ENCODE results near the gene WDR93.

Gene WDR93

DNA sequence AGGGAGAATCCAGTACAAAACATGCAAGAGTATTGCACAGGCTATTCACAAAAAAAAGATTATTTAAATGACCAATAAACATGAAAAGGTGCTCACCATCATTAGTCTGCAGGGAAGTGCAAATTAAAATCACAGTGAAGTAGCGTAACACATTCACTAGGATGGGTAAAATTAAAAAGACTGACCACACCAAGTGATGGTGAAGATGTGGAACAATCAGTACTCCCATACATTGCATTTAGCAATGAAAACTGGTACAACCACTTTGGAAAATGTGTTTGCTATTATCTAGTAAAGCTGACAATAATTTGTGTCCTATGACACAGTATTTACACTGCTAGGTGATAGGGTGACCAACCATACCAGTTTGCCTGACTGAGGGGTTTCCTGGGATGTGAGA, 34.0 kb downstream of the WDR93 start:
- DNase-seq (ENCODE audit: low spot score) = no peak
- TF ChIP-seq, protein P1, sequence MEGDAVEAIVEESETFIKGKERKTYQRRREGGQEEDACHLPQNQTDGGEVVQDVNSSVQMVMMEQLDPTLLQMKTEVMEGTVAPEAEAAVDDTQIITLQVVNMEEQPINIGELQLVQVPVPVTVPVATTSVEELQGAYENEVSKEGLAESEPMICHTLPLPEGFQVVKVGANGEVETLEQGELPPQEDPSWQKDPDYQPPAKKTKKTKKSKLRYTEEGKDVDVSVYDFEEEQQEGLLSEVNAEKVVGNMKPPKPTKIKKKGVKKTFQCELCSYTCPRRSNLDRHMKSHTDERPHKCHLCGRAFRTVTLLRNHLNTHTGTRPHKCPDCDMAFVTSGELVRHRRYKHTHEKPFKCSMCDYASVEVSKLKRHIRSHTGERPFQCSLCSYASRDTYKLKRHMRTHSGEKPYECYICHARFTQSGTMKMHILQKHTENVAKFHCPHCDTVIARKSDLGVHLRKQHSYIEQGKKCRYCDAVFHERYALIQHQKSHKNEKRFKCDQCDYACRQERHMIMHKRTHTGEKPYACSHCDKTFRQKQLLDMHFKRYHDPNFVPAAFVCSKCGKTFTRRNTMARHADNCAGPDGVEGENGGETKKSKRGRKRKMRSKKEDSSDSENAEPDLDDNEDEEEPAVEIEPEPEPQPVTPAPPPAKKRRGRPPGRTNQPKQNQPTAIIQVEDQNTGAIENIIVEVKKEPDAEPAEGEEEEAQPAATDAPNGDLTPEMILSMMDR (IDR thresholded peaks at IDR 0.05; ENCODE audit: extremely low read depth, missing control alignments) = no peak

DNA sequence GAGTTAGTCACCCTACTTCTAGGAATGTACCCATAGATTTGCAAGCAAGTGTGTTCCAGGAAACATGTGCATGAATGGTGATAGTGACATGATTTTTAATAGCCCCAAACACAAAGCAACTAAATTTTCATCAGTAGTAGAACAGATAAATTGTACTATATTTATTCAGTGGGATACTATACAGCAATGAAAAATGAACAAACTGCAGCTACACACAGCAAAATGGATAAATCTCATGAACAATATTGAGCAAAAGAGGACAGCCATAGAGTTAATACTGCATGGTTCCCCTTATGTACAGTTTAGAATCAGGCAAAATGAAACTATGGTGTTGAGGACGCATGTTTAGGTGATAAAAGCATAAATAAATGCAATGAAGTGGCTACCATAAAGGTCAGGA, 34.5 kb downstream of the WDR93 start:
- DNase-seq (ENCODE audit: low spot score) = no peak
- TF ChIP-seq, protein P1 (IDR thresholded peaks at IDR 0.05; ENCODE audit: extremely low read depth, missing control alignments) = no peak

DNA sequence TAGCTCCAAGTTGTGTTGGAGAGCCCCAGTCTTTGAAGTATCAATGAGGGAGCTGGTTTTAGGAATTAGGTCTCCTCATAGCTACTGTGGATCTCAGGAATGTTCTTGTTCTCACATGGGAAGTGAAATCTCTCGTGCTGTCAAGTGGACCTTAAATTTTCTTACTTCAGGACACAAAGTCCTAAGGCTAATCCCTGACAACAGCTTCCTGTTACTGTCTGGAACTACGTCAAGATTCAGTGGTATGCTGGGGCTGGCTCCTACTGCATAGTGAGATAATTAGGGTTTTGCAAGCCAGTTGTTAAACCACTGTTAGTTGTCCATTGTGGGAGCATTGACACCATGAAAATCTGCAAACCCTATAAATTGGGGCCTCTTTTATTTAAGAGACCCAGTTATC, 37.6 kb downstream of the WDR93 start:
- no peak for DNase-seq (ENCODE audit: low spot score)
- TF ChIP-seq, protein P1 (IDR thresholded peaks at IDR 0.05; ENCODE audit: extremely low read depth, missing control alignments) = no peak

DNA sequence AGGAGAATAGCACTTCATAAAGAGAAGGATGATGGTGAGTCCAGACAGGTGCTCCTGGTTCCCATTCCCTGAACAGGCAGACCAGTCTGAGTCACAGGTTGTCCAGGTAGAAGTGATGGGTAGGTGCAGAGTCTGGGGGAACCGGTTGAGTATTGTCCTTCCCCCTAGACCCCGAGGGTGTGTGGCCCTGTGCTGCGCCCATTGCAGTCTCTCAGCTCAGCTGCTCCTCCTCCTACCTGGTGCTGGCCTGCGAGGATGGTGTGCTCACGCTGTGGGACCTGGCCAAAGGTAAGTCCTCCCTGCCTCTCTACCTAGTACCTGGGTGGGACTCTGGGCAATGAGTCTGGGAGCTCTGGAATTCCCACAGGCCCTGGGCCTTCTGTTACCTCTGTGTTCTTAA, 40.7 kb downstream of the WDR93 start:
- DNase-seq (ENCODE audit: low spot score) = no peak
- TF ChIP-seq, protein P1 (IDR thresholded peaks at IDR 0.05; ENCODE audit: extremely low read depth, missing control alignments) = no peak

DNA sequence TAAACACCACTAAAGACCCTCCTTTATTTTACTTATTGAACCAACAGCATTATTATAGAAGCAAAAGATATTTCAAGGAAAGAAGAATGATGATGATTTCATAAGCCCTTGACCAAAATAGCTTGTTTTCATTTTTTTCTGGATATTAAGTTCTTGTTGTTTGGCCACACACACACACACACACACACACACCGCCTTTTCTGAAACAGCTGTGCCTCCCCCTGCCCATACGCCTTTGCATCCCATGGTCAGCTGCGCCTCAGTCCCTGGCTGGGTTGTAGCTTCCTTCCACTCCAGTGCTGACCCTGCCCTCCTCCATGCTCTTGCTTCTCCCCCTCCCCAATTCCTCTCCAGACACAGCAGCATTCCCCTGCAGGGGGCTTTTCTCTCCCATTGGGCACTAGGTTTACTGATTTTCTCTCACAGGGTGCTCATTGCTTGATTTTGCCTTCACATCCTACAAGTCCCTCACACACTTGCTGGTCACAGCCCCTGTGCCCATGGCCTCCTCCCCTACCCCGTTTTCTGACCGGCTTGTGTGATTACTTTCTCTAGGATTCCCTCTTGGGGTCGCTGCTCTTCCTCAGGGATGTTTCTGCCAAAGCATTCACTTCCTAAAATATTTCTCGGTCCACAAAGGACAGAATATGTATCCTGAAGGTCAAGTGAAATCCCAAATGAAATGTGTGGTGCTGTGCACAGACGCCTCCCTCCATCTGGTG, 42.0 kb downstream of the WDR93 start:
- no peak for DNase-seq (ENCODE audit: low spot score)
- TF ChIP-seq, protein P1 (IDR thresholded peaks at IDR 0.05; ENCODE audit: extremely low read depth, missing control alignments) = no peak

DNA sequence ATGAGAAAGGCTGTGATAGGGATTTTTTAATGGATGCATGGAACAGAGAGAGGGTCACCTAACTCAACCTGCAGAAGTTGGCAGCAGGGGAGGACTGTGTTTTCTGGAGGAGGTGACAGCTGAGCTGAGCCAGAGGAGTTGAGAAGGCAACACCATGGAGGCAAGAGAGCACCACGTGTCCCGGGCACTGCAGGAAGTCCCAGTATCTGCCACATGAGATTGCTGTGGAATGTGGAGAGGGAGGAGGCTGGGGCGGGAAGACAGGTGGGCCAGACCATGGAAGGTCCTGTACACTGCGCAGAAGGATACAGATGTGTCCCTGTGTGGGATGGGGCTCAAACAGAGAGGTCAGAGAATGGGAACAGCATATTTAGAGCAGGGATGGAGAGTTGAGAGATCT, 45.2 kb downstream of the WDR93 start:
- no peak for DNase-seq (ENCODE audit: low spot score)
- TF ChIP-seq, protein P1 (IDR thresholded peaks at IDR 0.05; ENCODE audit: extremely low read depth, missing control alignments) = no peak

DNA sequence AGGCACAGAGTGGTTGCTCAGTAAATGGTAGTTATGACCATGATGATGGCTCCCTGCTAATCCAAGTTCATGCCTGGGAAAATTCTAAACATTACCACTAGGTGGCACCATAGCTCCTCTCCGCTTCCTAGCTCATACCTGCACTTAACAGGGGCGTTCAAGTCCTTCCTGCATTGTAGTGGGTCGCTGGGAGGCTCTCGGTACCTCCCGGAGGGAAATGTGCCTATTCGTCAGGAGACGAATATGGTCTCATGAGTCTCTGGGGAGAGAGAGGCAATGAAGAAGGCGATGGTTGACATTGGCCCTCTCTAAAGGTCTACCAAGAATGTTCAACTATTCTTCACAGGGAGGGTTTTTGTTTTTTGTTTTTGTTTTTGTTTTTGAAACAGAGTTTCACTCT, 49.5 kb downstream of the WDR93 start:
- TF ChIP-seq, protein P1 (IDR thresholded peaks at IDR 0.05; ENCODE audit: extremely low read depth, missing control alignments) = peak; percentile 88
- DNase-seq (ENCODE audit: low spot score) = peak; percentile 82

Measured in GM20000 (cell line).